CD4-positive, alpha-beta T cell (primary cell): ENCODE results near the gene CFDP1. TPM values are rescaled to one million over a fixed set of nuclear protein-coding genes. Genes with fewer than 3 reads are reported as not detected.

ENCODE experiments used
- ATAC-seq: fragments of 200-7000 bp; cut with Tn5 transposase; one replicate; pipeline ENCODE4 v1.10.0; 2022; ENCODE audit warnings: mild to moderate bottlenecking; ENCODE audit not compliant: poor library complexity
- CTCF ChIA-PET: fragments of 350-600 bp; sonication (Branson Sonifier 250); formaldehyde crosslinking; loops from one replicate; lab custom pipeline; 2021; ENCODE audit warnings: antibody characterized with exemption, inconsistent platforms; lab: Charles Lee
- POLR2A ChIA-PET: fragments of 350-600 bp; sonication (Branson Sonifier 250); formaldehyde crosslinking; loops from one replicate; lab custom pipeline; 2021; ENCODE audit warnings: antibody characterized with exemption, inconsistent platforms; lab: Charles Lee
- DNase-seq, 14 experiments: peaks; one replicate each; pipeline ENCODE4 v3.0.0-alpha.2; 2013 to 2020; ENCODE audit warnings: mixed read lengths in 2 of 14
- H3K27ac ChIP-seq, 2 donors: one replicate each; pipeline versions ENCODE4 v1.5.1 to v1.7.0; 2013; ENCODE audit warnings: low read length in 2 of 2, low read depth in 1 of 2, mild to moderate bottlenecking in 1 of 2
- H3K27me3 ChIP-seq, 2 experiments: 1 replicate in 1 of 2; 2 replicates in 1 of 2; pipeline versions ENCODE4 v1.6.1 to v1.7.0; 2013; ENCODE audit warnings: low read length in 2 of 2, control low read depth in 1 of 2, mild to moderate bottlenecking in 1 of 2, moderate library complexity in 1 of 2; ENCODE audit not compliant: insufficient read depth in 2 of 2, control insufficient read depth in 1 of 2
- H3K36me3 ChIP-seq: one replicate; pipeline ENCODE4 v1.6.1; 2013; ENCODE audit warnings: low read length, control low read depth; ENCODE audit not compliant: insufficient read depth
- H3K4me1 ChIP-seq: one replicate; pipeline ENCODE4 v1.6.1; 2013; ENCODE audit warnings: low read length, control low read depth; ENCODE audit not compliant: insufficient read depth
- H3K4me3 ChIP-seq: one replicate; pipeline ENCODE4 v1.5.1; 2013; ENCODE audit warnings: mild to moderate bottlenecking, low read length, moderate library complexity
- H3K9me3 ChIP-seq, 2 experiments: 1 replicate in 1 of 2; 2 replicates in 1 of 2; pipeline versions ENCODE4 v1.6.1 to v1.7.0; 2013; ENCODE audit warnings: low read length in 2 of 2, mild to moderate bottlenecking in 2 of 2, control low read depth in 1 of 2, moderate library complexity in 1 of 2; ENCODE audit not compliant: control insufficient read depth in 1 of 2, insufficient read depth in 1 of 2
- H3K27ac Mint-ChIP-seq: one replicate; pipeline ENCODE4 v1.8.0; 2020; ENCODE audit warnings: mixed read lengths
- H3K27me3 Mint-ChIP-seq: one replicate; pipeline ENCODE4 v1.8.0; 2021; ENCODE audit warnings: mixed read lengths
- H3K36me3 Mint-ChIP-seq: one replicate; pipeline ENCODE4 v1.8.0; 2021; ENCODE audit warnings: low read depth, mixed read lengths
- H3K4me1 Mint-ChIP-seq: one replicate; pipeline ENCODE4 v1.8.0; 2021; ENCODE audit warnings: low read depth, mixed read lengths
- H3K4me3 Mint-ChIP-seq: one replicate; pipeline ENCODE4 v1.8.0; 2020; ENCODE audit warnings: mild to moderate bottlenecking, mixed read lengths
- H3K9me3 Mint-ChIP-seq: one replicate; pipeline ENCODE4 v1.8.0; 2020; ENCODE audit warnings: mixed read lengths
- intact Hi-C, 2 experiments: fragments of 100-400 bp; cut with DNase I in 1 of 2; cut with micrococcal nuclease in 1 of 2; formaldehyde crosslinking; loops; one replicate each; pipeline versions ENCODE4 v1.15.1 to v1.9.0; 2023 to 2025; cut with DNase I, micrococcal nuclease
- total RNA-seq, 174 experiments: library from RNA in 2 of 174; stranded (reverse) in 2 of 174; gene quantifications; one replicate each; pipeline ENCODE4 v1.2.3 and lab custom pipeline; 2021 to 2026
- TF ChIP-seq, protein P1 (sequence below): fragments of 200-600 bp; IDR thresholded peaks from one replicate; pipeline ENCODE4 v1.8.0; 2022; ENCODE audit warnings: antibody characterized with exemption, mild to moderate bottlenecking

CFDP1 gene
- total RNA-seq, 2 experiments from 2014 or later: 23.0 to 25.5 TPM

DNA sequence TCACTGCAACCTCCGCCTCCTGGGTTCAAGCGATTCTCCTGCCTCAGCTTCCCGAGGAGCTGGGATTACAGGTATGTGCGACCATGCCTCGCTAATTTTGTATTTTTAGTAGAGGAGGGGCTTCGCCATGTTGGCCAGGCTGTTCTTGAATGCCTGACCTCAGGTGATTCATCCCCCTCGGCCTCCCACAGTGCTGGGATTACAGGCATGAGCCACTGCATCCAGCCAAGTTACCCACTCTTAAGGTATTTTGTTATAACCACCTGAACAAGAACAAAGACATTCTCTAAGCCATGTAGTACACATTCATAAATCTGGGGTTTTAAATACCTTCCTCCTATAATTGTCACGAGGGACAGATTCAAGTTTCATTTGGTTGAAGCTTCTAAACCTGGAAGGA lies 43.5 kb upstream of the CFDP1 start:
- ATAC-seq: no peak
- H3K9me3 Mint-ChIP-seq: no peaks in the 10 kb centered on the region
- TF ChIP-seq, protein P1, sequence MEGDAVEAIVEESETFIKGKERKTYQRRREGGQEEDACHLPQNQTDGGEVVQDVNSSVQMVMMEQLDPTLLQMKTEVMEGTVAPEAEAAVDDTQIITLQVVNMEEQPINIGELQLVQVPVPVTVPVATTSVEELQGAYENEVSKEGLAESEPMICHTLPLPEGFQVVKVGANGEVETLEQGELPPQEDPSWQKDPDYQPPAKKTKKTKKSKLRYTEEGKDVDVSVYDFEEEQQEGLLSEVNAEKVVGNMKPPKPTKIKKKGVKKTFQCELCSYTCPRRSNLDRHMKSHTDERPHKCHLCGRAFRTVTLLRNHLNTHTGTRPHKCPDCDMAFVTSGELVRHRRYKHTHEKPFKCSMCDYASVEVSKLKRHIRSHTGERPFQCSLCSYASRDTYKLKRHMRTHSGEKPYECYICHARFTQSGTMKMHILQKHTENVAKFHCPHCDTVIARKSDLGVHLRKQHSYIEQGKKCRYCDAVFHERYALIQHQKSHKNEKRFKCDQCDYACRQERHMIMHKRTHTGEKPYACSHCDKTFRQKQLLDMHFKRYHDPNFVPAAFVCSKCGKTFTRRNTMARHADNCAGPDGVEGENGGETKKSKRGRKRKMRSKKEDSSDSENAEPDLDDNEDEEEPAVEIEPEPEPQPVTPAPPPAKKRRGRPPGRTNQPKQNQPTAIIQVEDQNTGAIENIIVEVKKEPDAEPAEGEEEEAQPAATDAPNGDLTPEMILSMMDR: no peak
- Histone ChIP-seq H3K27me3 (no peaks in the 10 kb centered on the region), H3K4me1 (no peaks in the 10 kb centered on the region), H3K4me3 (no peak overlapping the region), H3K27ac (no peak overlapping the region), H3K9me3 (peaks cover 0 to 13% of the 10 kb centered on the region in 2 experiments), H3K36me3 (no peaks in the 10 kb centered on the region)
- ChIA-PET POLR2A (interaction anchor here (0.6 kb wide), 1 partner anchor 146 kb away, joined by 3 read pairs; the partner anchor contains the start of gene ADAT1), CTCF (interaction anchor here (0.8 kb wide), 1 partner anchor 12 kb away, joined by 3 read pairs; no protein-coding TSS in a partner anchor)
- H3K27ac Mint-ChIP-seq: no peak overlapping the region
- H3K36me3 Mint-ChIP-seq: no peaks in the 10 kb centered on the region
- no peaks in the 10 kb centered on the region for H3K4me1 Mint-ChIP-seq
- peaks cover 15% of the 10 kb centered on the region for H3K27me3 Mint-ChIP-seq
- no peak for DNase-seq
- intact Hi-C loops: no loop called here
- H3K4me3 Mint-ChIP-seq: no peak overlapping the region

DNA sequence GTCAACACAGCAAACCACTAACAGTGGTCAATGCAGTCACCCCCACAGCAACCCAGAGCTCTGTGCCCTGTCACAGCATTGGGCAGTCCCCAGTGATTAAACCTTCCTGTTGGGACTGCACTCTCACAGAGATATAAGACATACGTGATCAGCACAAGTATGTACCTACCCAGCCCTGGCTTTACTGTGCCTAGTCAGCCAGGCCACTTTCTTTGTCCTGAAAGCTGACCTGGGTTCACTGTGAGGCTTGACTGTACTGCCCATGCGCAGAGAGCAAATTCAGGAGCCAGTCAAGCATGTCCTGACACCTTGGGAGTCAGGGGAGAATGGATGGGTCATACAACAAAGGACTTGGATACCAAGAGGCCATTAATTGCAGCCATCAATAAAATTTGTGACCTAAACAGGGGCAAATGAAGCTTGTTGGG lies 42.1 kb upstream of the CFDP1 start:
- no peaks in the 10 kb centered on the region for H3K9me3 Mint-ChIP-seq
- no peak overlapping the region for H3K4me3 Mint-ChIP-seq
- H3K4me1 Mint-ChIP-seq: no peaks in the 10 kb centered on the region
- Histone ChIP-seq H3K27me3 (no peaks in the 10 kb centered on the region), H3K9me3 (peaks cover 0 to 13% of the 10 kb centered on the region in 2 experiments), H3K4me1 (no peaks in the 10 kb centered on the region), H3K4me3 (no peak overlapping the region), H3K27ac (no peak overlapping the region), H3K36me3 (no peaks in the 10 kb centered on the region)
- DNase-seq (no peak), ATAC-seq (no peak)
- H3K27ac Mint-ChIP-seq: no peak overlapping the region
- intact Hi-C loops: no loop called here
- H3K36me3 Mint-ChIP-seq: no peaks in the 10 kb centered on the region
- TF ChIP-seq, protein P1: no peak
- H3K27me3 Mint-ChIP-seq: peaks cover 15% of the 10 kb centered on the region
- ChIA-PET CTCF (no interaction called here), POLR2A (no interaction called here)

DNA sequence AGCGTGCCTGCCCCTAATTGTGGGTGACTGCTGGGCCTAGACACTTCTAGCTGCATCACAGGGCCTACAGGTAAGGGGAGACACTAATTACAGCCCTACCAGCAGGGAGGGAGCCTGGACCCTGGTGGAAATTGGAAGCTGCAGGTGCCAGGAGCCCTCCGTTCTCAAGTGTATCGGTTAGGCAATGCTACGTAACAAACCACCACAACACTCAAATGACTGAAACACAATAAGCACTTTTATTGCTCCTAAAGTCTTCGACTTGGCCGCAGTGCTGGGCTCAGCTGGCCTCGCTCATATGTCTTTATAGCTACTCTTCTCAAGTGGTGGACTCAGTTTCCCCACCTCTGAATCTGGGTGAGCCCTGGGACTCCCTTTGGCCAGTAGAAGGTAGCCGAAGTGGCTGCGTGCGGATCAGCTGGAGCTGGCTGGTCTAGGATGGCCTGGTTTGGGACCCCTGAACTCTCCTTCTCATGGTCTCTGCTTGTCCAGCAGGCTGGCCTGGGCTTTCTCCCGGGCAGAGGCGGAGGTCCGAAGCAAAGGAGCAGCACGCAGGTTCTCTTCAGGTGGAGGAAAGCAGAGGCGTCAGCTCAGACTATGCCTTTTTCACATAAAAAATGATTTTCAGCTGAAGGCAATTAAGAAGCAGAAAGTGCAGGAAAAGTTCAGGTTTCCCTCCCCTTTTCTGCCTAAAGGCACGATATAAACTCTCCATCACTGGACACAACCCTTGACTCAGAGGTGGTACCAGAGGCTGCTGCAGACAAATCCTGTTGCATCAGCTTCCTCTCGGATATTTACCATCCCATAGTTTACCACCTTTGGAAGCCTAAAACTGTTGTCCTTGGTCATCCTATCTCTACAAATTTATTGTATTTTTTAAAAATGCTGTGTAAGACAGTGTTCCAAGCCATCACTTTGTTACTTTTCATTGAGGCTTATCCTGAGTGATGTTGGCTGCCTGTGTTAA lies 39.9 kb upstream of the CFDP1 start:
- H3K4me3 Mint-ChIP-seq: no peak overlapping the region
- Histone ChIP-seq H3K4me1 (no peaks in the 10 kb centered on the region), H3K36me3 (no peaks in the 10 kb centered on the region), H3K27ac (no peak overlapping the region), H3K27me3 (no peaks in the 10 kb centered on the region), H3K9me3 (no peaks in the 10 kb centered on the region), H3K4me3 (no peak overlapping the region)
- no peak for DNase-seq
- intact Hi-C loops: no loop called here
- CTCF ChIA-PET: interaction anchor here (1.2 to 1.5 kb wide), 2 partner anchors 77 to 148 kb away, joined by 4 read pairs; no protein-coding TSS in a partner anchor
- no peaks in the 10 kb centered on the region for H3K9me3 Mint-ChIP-seq
- ATAC-seq: no peak
- H3K36me3 Mint-ChIP-seq: no peaks in the 10 kb centered on the region
- POLR2A ChIA-PET: interaction anchor here (0.7 kb wide), 1 partner anchor 28 kb away, joined by 3 read pairs; no protein-coding TSS in a partner anchor
- no peak overlapping the region for H3K27ac Mint-ChIP-seq
- no peaks in the 10 kb centered on the region for H3K4me1 Mint-ChIP-seq
- peaks cover 9% of the 10 kb centered on the region for H3K27me3 Mint-ChIP-seq
- TF ChIP-seq, protein P1: no peak
